ENCODE results near the gene PLEK. TPM values are rescaled to one million over a fixed set of nuclear protein-coding genes. Genes with fewer than 3 reads are reported as not detected.

The PLEK gene
- total and polyA plus RNA-seq, 11 donors, result 1.3 to 90.0 (median 3.1) TPM

- Histone ChIP-seq H3K4me3 (no peak overlapping the region), H3K4me1 (peaks cover 0 to 39% (median 0%) of the 10 kb centered on the region in 12 donors), H3K9me3 (no peaks in the 10 kb centered on the region), H3K36me3 (no peaks in the 10 kb centered on the region), H3K27ac (no peak overlapping the region), H3K27me3 (no peaks in the 10 kb centered on the region)
- ATAC-seq, result no peak
- intact Hi-C loops (cut with DNase I), result no loop called here
- TF ChIP-seq CTCF (IDR thresholded peaks at IDR 0.05) (no peak), POLR2A (IDR thresholded peaks at IDR 0.05) (no peak)
- no peak for DNase-seq
- 86 to 94% (median 87%) methylated on average over 7 of the region's 7 CpGs for WGBS, 4 donors
These were observed 64.3 kb downstream of the PLEK start for GRCh38 chr2:68429311-68429826.

DNA sequence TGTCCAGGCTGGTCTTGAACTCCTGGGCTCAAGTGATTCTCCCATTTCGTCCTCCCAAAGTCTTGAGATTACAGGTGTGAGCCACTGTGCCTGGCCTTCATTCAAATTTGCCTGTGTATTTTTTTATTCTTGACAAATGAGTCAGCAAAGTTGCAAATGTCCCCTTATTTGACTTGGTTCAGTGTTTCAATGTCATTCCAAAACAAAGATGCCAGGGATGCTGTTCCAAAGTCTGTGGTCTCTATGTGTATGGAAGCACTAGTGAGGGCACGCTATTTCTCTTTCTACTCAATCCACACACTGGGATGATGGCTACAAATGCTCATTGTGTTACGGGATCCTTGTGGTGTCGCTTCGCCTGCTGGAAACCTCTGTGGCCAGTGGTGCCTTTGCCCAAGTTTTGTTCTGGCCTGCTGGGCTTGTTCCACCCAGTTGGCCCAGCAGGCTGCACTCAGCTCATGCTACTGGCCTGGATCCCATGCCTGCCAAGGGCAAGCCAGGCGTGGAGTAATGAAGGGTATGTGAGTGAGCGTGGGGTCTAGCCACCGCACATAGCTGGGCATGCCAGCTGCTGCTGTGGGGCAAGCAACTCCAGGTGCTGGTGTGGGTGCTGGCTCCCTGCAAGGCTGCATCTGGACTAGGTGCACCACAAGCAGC is 66.4 kb downstream of the PLEK start:
- H3K9me3 ChIP-seq, result no peaks in the 10 kb centered on the region
- H3K4me1 ChIP-seq, result peaks cover 0 to 35% (median 11%) of the 10 kb centered on the region in 12 donors
- no peak overlapping the region for H3K27ac ChIP-seq
- ATAC-seq (no peak), DNase-seq (no peak)
- 80 to 84% (median 82%) methylated on average over 7 to 8 of the region's 8 CpGs for WGBS, 4 donors
- no peak for TF ChIP-seq POLR2A (IDR thresholded peaks at IDR 0.05)
- no peak for TF ChIP-seq CTCF (IDR thresholded peaks at IDR 0.05)
- H3K36me3 ChIP-seq, result no peaks in the 10 kb centered on the region
- H3K27me3 ChIP-seq, result no peaks in the 10 kb centered on the region
- no peak overlapping the region for H3K4me3 ChIP-seq
- intact Hi-C loops (cut with DNase I), result loop anchor here in 1 of 10 donors (10.0 kb wide), 1 partner anchor 137 kb away; no protein-coding TSS in a partner anchor

GRCh38 chr2:68432696-68433658 is 67.9 kb downstream of the PLEK start:
- no peak for DNase-seq
- WGBS, 4 donors, result 80 to 86% (median 84%) methylated on average over 12 to 14 of the region's 14 CpGs
- Histone ChIP-seq H3K36me3 (no peaks in the 10 kb centered on the region), H3K27ac (no peak overlapping the region), H3K27me3 (no peaks in the 10 kb centered on the region), H3K9me3 (no peaks in the 10 kb centered on the region), H3K4me1 (peaks cover 0 to 33% (median 14%) of the 10 kb centered on the region in 12 donors), H3K4me3 (no peak overlapping the region)
- no peak for ATAC-seq
- TF ChIP-seq CTCF (IDR thresholded peaks at IDR 0.05), result no peak
- TF ChIP-seq POLR2A (IDR thresholded peaks at IDR 0.05), result no peak
- intact Hi-C loops (cut with DNase I), result loop anchor here in 1 of 10 donors (10.0 kb wide), 1 partner anchor 138 kb away; no protein-coding TSS in a partner anchor

DNA sequence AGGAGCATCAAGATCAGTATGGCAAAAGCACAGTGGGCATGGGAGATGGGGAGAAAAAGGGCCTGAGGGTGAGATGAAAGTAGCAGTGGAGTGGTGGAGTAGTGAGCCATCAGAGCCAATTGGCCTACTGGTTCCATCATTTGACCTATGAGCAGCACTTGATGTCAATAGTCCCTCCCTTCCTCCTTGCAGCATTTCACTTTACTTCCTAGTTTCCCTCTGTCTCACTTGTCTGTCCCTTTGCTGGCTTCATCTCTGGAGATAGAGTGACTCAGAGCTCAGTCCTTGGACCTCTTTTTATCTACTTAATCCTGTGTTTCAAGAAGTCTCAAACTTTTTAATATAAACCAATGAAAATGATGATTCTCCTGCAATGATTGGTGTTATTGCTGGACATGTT is 69.9 kb downstream of the PLEK start:
- ATAC-seq (peak in 2 of 4 donors; percentile 16 to 30), DNase-seq (no peak)
- no peak for TF ChIP-seq POLR2A (IDR thresholded peaks at IDR 0.05)
- no peak for TF ChIP-seq CTCF (IDR thresholded peaks at IDR 0.05)
- intact Hi-C loops (cut with DNase I), result loop anchor here in 2 of 10 donors (5.0 to 10.0 kb wide), 2 partner anchors 140 to 313 kb away; no protein-coding TSS in a partner anchor
- Histone ChIP-seq H3K27ac (peak overlapping the region in 2 of 12 donors; percentile 60 to 62), H3K4me1 (peaks cover 0 to 27% (median 14%) of the 10 kb centered on the region in 12 donors), H3K27me3 (no peaks in the 10 kb centered on the region), H3K4me3 (no peak overlapping the region), H3K9me3 (no peaks in the 10 kb centered on the region), H3K36me3 (no peaks in the 10 kb centered on the region)

All from heart left ventricle (tissue), 16 donors.